ENCODE measurements around the gene GSDME. TPM values are rescaled to one million over a fixed set of nuclear protein-coding genes. Genes with fewer than 3 reads are reported as not detected.

Gene GSDME
- total and polyA plus RNA-seq, 7 donors = 4.9 to 32.1 (median 14.1) TPM

DNA sequence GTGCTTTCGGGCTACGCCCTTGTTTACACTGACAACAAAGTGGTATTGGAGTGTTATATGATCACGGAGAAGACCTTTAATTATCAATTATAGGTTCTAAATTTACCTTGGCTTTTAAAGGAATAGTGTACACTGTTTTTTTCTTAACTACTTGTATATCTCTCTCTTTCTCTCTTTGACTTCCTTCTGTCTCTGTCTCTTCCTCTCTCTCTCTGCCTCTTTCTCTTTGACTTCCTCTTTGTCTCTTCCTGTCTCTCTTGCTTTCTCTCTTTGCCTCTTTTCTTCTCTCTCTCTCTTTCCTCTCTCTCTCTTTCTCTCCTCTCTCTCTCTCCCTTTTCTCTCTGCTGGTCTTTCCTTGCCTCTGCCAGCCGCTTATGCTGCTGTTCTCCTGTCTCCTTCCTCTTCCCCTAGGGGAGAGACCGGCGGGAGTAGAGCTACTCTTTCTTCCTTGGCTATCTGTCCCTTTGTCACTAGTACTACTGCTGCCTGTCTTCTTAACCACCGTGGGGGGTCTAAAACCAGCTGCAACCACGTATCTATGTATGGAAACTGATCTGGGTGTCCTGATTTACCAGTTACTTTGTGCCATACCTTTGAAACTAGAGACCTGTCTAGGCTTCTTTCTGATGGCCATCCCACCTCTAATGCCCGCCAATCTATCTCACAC, 36.9 kb upstream of the GSDME start:
- Histone ChIP-seq H3K27ac (no peak overlapping the region), H3K27me3 (ENCODE audit: insufficient read depth in 3 of 3, low read length in 2 of 3) (no peaks in the 10 kb centered on the region), H3K9me3 (no peaks in the 10 kb centered on the region), H3K4me3 (no peak overlapping the region), H3K36me3 (ENCODE audit: insufficient read depth in 1 of 2, low read depth in 1 of 2) (no peaks in the 10 kb centered on the region), H3K4me1 (no peaks in the 10 kb centered on the region)
- intact Hi-C loops (cut with DNase I) = no loop called here
- TF ChIP-seq, protein P1, sequence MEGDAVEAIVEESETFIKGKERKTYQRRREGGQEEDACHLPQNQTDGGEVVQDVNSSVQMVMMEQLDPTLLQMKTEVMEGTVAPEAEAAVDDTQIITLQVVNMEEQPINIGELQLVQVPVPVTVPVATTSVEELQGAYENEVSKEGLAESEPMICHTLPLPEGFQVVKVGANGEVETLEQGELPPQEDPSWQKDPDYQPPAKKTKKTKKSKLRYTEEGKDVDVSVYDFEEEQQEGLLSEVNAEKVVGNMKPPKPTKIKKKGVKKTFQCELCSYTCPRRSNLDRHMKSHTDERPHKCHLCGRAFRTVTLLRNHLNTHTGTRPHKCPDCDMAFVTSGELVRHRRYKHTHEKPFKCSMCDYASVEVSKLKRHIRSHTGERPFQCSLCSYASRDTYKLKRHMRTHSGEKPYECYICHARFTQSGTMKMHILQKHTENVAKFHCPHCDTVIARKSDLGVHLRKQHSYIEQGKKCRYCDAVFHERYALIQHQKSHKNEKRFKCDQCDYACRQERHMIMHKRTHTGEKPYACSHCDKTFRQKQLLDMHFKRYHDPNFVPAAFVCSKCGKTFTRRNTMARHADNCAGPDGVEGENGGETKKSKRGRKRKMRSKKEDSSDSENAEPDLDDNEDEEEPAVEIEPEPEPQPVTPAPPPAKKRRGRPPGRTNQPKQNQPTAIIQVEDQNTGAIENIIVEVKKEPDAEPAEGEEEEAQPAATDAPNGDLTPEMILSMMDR (IDR thresholded peaks at IDR 0.05) = no peak
- ATAC-seq = no peak
- no peak for DNase-seq
- 75 to 80% (median 77%) methylated on average over 9 of the region's 9 CpGs for WGBS, 3 donors

DNA sequence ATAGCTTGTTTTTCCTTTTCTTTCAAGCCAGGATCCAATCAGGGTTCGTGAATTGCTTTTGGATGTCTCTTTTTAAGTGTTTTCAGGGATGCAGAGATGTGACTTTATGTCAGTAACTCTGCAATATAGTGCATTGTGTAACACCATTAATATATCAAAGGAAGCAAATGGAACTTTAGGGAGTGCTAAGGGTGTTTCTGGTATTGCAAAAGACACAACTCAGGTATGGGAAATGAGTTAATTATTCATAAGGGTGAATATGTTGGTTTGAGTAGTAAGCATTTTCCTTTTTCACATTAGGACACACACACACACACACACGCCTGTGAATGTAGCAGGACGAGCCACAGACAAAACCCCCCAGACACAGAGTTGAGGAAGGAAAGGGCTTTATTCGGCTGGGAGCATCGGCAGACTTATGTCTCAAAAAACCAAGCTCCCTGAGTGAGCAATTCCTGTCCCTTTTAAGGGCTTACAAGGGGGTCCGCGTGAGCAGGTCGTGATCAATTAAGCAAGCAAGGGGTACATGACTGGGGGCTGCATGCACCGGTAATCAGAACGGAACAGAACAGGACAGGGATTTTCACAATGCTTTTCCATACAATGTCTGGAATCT, 31.8 kb upstream of the GSDME start:
- Histone ChIP-seq H3K27ac (no peak overlapping the region), H3K9me3 (no peaks in the 10 kb centered on the region), H3K4me1 (peaks cover 11% of the 10 kb centered on the region), H3K4me3 (no peak overlapping the region), H3K27me3 (ENCODE audit: insufficient read depth in 3 of 3, low read length in 2 of 3) (no peaks in the 10 kb centered on the region), H3K36me3 (ENCODE audit: insufficient read depth in 1 of 2, low read depth in 1 of 2) (no peaks in the 10 kb centered on the region)
- TF ChIP-seq, protein P1 (IDR thresholded peaks at IDR 0.05) = no peak
- intact Hi-C loops (cut with DNase I) = no loop called here
- no peak for ATAC-seq
- WGBS, 3 donors = 92 to 96% (median 94%) methylated on average over 10 of the region's 10 CpGs
- DNase-seq = no peak

DNA sequence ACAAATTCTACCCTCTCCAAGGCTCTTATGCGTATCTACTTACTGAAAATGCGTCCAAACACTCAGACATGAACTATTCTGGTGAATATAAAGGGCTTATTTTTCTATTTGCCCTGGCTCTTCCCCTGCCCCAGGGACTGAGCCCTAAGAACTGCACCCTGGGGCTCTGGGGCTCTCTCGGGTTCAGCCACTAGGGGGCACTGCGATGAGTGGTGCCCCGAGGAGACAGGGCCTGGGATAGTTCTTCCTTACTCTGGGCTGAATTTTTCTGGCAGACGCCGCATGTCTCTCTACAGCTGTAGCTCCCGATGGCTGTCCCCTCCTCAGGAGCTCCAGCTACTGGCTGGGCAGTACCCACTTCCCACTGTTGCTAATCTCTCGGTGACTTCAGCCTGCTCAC, 30.8 kb upstream of the GSDME start:
- Histone ChIP-seq H3K9me3 (no peaks in the 10 kb centered on the region), H3K4me1 (peaks cover 11% of the 10 kb centered on the region), H3K27me3 (ENCODE audit: insufficient read depth in 3 of 3, low read length in 2 of 3) (no peaks in the 10 kb centered on the region), H3K27ac (no peak overlapping the region), H3K4me3 (no peak overlapping the region), H3K36me3 (ENCODE audit: insufficient read depth in 1 of 2, low read depth in 1 of 2) (no peaks in the 10 kb centered on the region)
- intact Hi-C loops (cut with DNase I) = no loop called here
- DNase-seq = no peak
- WGBS, 3 donors = 84 to 88% (median 85%) methylated on average over 9 of the region's 9 CpGs
- TF ChIP-seq, protein P1 (IDR thresholded peaks at IDR 0.05) = peak; percentile 40
- ATAC-seq = peak in 1 of 4 donors; percentile 11

DNA sequence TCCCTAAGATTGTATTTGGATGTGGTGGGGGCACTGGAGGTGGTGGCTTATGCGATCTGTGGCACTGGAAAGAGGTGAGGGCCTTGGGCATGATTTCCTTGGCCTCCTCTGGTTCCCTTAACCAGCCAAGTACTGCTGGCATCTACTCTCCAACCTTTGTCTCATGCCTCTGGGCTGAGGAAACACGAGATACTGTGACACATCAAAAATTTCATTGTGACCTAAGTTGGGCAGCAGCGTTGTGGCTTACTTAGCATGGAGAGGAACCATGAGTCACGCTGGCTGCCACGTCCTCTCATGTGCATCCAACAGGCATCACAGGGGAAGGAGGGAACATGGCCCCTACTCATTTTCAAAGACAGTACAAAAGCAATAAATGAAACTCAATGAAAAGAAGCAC, 29.7 kb upstream of the GSDME start:
- ATAC-seq = peak; percentile 97 to 99 (median 98)
- peak overlapping the region; percentile 80 for H3K27ac ChIP-seq

More for the DNA sequence above, 29.7 kb upstream of the GSDME start:
- no peak overlapping the region for H3K4me3 ChIP-seq
- H3K27me3 ChIP-seq (ENCODE audit: insufficient read depth in 3 of 3, low read length in 2 of 3) = no peaks in the 10 kb centered on the region
- peaks cover 11% of the 10 kb centered on the region for H3K4me1 ChIP-seq
- DNase-seq = peak; percentile 66 to 78
- TF ChIP-seq, protein P1 (IDR thresholded peaks at IDR 0.05) = no peak
- intact Hi-C loops (cut with DNase I) = no loop called here
- H3K9me3 ChIP-seq = no peaks in the 10 kb centered on the region
- 28 to 40% (median 28%) methylated on average over 5 of the region's 5 CpGs for WGBS, 3 donors
- no peaks in the 10 kb centered on the region for H3K36me3 ChIP-seq (ENCODE audit: insufficient read depth in 1 of 2, low read depth in 1 of 2)

Measured in psoas muscle (tissue), 8 donors.